SK-N-MC (cell line): ENCODE results near the gene SCLT1.

Experiments used
- EZH2 ChIP-seq: fragments of 200-600 bp; sonication (generic); IDR thresholded peaks from one replicate; pipeline ENCODE4 v1.6.1; 2017; ENCODE audit warnings: antibody characterized with exemption
- FOXP2 ChIP-seq: optimal IDR thresholded peaks from 2 replicates; pipeline ENCODE3; 2011; ENCODE audit warnings: mild to moderate bottlenecking, moderate library complexity; ENCODE audit not compliant: insufficient read depth; ENCODE audit errors: extremely low read length, control extremely low read depth
- POLR2AphosphoS5 ChIP-seq: IDR thresholded peaks from 2 replicates; pipeline ENCODE4 v1.6.1; 2012; ENCODE audit warnings: mild to moderate bottlenecking, low read depth, low read length, borderline replicate concordance

GRCh38 chr4:129046055-129046959 is 47.0 kb downstream of the SCLT1 start:
- no peak for TF ChIP-seq EZH2
- no peak for TF ChIP-seq POLR2AphosphoS5
- no peak for TF ChIP-seq FOXP2
